Omental fat pad (tissue), 4 donors: ENCODE data around the gene FAM131B. TPM values are rescaled to one million over a fixed set of nuclear protein-coding genes. Genes with fewer than 3 reads are reported as not detected.
"Not testable (repeated sequence)": the region's sequence is repeated elsewhere in the genome, so short reads cannot be mapped to it uniquely, and the experiment has no call there.

Experiments used
- ATAC-seq: fragments of 150-250 bp; one replicate; pipeline ENCODE4 v1.9.1; 2016; ENCODE audit warnings: mild to moderate bottlenecking, moderate library complexity; ENCODE audit not compliant: low FRiP score
- DNase-seq: peaks from one replicate; pipeline ENCODE4 v3.0.0-alpha.2; 2019; ENCODE audit warnings: low spot score
- CTCF ChIP-seq, 3 donors: fragments of 450-650 bp; IDR thresholded peaks; one replicate each; pipeline ENCODE4 v1.5.1; 2016 to 2017; ENCODE audit warnings: antibody characterized with exemption in 3 of 3, mild to moderate bottlenecking in 3 of 3, moderate library complexity in 2 of 3
- total RNA-seq, 4 donors: library from RNA; depleted of rRNA; stranded (reverse); fragments of >200 nt; gene quantifications; one replicate each; pipeline ENCODE4 v1.1.0, GENCODE V29; 2016

FAM131B gene
- total RNA-seq, 4 donors from 2014 or later, result 0.56 to 1.2 (median 0.77) TPM

DNA sequence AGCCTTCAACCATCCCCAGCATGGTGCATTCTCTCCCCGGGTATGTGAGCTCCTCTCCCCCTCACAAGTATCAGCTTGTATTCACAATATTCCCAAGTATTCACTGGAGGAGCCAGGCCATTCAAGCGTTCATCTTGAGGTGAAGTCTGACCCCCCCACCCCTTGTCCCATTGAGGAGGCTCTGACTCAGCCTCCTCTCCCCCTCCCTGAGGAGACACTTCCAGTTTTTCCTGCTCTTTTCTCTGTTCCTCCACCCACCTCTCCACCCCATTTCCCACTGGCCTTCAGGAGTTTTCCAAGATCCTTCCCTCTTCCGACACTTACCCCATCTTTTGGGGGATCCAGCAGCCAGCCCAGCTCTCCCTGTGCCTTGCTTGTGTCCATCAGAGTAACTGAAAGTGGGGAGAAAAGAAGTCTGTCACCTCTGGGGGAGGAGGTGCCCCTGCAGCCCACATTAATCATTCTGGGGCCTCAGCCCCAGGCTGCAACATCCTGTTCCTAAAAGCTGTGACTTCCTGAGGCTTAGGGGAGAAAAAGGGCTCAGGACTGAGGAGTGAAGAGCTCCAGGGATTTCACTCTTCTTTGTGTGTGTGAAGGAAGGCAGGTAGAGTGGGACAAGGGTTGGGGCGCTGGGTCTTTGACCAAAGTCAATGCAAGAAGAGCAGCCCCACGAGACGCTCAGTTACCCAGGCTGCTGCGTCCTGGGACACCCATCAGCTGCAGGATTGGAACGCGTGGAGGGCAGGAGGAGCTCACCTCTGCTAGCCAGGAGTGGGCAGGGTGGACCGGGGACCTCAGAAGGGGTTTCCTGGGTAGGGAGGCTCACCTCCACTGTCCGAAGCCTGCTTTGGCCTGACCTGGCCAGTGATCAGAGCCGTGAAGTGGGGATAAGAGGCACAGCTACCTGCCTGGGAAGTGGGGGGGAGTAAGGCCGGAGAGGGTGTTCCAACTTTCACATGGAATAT is 45.1 kb upstream of the FAM131B start:
- DNase-seq (no peak), ATAC-seq (peak; percentile 21)
- TF ChIP-seq CTCF (IDR thresholded peaks at IDR 0.05), result no peak

DNA sequence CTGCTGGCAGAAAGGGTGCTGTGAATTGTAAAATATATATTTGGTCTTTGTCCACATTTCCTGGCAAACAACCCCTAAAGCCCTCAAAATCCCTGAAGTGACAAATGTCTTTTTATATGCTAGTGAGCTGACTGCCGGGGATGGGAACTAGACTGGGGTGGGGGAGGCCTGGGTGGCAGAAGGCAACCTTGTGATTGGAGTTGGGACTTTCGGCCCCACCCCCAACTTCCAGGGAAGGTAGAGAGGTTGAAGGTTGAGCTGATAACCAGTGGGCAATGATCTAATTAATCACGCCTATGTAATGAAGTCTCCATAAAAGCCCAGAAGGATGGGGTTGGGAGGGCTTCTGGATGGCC is 43.5 kb upstream of the FAM131B start:
- TF ChIP-seq CTCF (IDR thresholded peaks at IDR 0.05), result no peak
- ATAC-seq, result no peak
- DNase-seq, result no peak

DNA sequence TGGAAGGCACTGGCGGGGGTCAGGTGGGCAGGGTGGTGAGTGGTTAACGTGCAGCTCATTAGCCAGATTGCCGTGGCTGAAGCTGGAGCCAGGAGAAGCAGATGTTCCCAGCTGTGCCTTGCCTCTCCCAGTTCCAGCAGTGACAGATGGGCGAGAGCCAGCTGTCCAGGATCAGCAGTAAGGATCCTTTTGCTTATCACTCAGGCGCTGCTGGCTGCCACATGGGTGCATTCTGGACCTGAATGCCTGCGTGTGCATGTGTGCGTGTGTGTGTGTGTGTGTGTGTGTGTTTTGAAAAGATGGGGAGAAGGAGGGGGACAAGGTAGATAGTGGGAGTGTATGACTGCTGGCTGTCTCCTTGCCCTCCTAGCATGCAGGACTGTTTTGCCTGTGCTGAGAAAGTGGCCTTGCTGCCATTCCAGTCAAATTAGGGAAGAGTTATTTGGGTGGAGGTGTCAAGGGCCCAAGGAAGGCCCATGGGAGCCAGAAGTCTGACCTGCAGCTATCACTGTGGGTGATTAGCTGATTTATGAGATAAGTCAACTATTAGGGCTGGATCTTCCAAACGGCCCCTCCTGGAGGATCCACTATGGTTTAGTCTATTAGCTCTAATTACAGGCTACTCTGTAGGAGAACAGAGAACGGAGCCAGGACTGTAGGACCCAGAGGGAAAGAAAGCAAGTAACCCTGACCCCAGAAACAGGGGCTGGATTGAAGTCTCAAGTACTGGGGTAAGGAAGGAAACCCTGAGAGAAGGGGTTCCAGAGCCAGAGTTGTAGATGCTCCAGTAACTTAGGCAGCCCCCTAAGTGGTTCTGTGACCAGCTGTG is 42.9 kb upstream of the FAM131B start:
- TF ChIP-seq CTCF (IDR thresholded peaks at IDR 0.05), result no peak
- DNase-seq, result no peak
- no peak for ATAC-seq

DNA sequence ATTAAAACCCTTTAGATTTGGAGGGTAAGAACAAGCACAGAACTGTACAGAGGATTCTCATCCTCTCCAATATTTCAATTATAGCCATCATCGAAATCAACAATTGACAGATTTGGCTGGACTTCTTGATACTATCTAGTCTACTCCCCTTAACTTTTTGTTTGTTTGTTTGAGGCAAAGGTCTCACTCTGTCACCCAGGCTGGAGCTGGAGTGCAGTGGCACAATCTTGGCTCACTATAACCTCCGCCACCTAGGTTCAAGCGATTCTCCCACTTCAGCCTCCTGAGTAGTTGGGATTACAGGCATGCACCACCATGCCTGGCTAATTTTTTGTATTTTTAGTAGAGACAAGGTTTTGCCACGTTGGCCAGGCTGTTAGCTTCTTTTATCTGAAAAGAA is 39.7 kb upstream of the FAM131B start:
- not testable (repeated sequence) for DNase-seq, ATAC-seq

DNA sequence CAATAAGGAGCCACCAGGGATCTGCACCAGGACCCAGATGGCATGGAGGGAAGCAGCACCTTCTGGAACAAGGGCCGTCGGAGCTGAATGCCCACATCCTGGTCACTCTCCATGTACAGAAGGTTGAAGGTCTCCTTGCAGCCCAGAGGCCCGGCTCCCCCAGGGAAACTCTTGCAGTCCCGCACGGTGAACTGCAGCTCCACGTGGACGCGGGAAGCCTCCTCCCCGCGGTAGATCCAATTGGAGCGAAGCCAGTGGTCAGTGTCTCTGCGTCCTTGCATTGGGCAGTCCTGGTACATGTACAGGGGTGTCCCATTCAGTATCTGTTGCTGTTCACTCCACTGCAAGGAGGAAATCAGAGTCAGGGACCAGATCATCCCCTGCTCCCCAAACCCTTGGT is 38.8 kb upstream of the FAM131B start:
- ATAC-seq, result no peak
- DNase-seq, result no peak
- no peak for TF ChIP-seq CTCF (IDR thresholded peaks at IDR 0.05)

DNA sequence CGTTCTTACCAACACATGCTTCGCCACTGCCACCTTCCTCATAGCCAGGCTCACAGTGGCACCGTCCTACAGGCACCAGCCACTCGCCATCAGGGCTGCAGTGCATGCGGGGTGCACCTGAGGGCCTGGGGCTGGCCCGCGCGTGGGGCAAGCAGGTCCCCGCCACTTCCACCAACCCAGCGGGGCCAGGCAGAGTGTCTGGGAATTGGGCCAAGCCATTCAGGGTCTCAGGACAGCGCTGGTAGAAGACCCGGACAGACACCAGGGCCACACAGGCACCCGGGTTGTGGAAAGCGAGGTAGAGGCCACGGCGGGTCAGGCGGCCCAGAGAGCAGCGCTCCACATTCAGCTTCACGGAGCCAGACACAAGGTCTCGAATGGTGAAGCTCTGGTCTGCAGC is 37.1 kb upstream of the FAM131B start:
- TF ChIP-seq CTCF (IDR thresholded peaks at IDR 0.05), result no peak
- ATAC-seq (no peak), DNase-seq (no peak)

DNA sequence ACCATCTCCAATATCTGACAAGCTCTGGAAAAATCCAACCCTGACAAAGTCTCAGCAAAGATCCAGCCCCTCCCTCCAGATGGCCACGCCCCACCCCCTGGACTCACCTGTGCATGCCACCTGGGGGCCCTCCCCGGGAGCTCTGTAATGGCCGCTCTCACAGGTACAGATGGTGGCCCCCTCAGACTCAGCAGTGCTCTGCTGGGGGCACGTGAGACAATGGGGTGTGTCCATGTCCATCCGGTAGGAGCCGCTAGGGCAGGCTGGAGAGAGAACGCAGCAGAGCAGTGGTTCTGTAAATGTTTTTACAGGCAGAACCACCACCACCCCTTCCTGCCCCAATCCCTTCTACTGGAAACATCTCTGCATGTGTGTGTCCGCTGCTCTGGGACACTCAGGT is 36.6 kb upstream of the FAM131B start:
- no peak for TF ChIP-seq CTCF (IDR thresholded peaks at IDR 0.05)
- DNase-seq (no peak), ATAC-seq (no peak)
